ENCODE measurements around the gene CHDH. TPM values are rescaled to one million over a fixed set of nuclear protein-coding genes. Genes with fewer than 3 reads are reported as not detected.
A peak's percentile ranks its signal among the peaks of the same experiment; 100 is the strongest.

Gene CHDH
- total and polyA plus RNA-seq, 9 donors, result 0.85 to 7.0 (median 4.1) TPM

DNA sequence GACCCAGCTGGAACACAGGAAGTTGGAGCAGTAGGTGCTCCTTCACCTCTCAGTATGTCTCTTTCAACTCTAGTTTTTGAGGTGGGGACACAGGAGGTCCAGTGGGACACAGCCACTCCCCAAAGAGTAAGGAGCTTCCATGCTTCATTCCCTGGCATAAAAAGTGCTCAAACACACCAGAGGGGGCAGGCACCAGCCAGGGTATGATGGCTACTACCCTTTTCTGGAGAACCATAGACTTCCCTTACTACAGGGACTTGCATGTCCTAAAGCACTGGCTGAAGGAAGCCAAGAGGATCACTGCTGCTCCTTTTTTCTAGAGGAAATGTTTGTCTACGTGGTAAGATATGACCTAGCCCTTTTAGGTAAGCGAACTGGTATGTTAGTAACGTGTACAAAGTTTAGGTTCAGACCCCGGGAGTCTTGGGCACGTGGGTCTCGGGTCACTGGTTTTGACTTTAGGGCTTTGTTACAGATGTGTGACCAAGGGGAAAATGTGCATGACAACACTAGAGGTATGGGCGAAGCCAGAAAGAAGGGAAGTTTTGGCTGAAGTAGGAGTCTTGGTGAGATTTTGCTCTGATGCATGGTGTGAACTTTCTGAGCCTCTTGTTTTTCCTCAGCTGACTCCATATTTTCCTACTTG is 12.0 kb upstream of the CHDH start:
- no peak for TF ChIP-seq EP300 (IDR thresholded peaks at IDR 0.05)
- no peak for TF ChIP-seq POLR2A (IDR thresholded peaks at IDR 0.05)
- TF ChIP-seq CTCF (IDR thresholded peaks at IDR 0.05), result no peak
- H3K27ac ChIP-seq, result no peak overlapping the region

GRCh38 chr3:53856964-53857363 is 10.7 kb upstream of the CHDH start:
- no peaks in the 10 kb centered on the region for H3K27me3 ChIP-seq
- H3K9me3 ChIP-seq, result no peaks in the 10 kb centered on the region
- 64 to 90% (median 89%) methylated on average over 7 of the region's 7 CpGs for WGBS, 3 donors

More for the DNA sequence above, 12.0 kb upstream of the CHDH start:
- H3K4me3 ChIP-seq, result no peak overlapping the region
- no peaks in the 10 kb centered on the region for H3K4me1 ChIP-seq (ENCODE audit: insufficient read depth)
- 76 to 85% (median 78%) methylated on average over 7 of the region's 7 CpGs for WGBS, 3 donors
- intact Hi-C loops (cut with DNase I), result no loop called here
- no peaks in the 10 kb centered on the region for H3K36me3 ChIP-seq
- no peaks in the 10 kb centered on the region for H3K9me3 ChIP-seq
- DNase-seq, result no peak
- no peaks in the 10 kb centered on the region for H3K27me3 ChIP-seq

GRCh38 chr3:53850895-53851294 is 4.7 kb upstream of the CHDH start:
- TF ChIP-seq EP300 (IDR thresholded peaks at IDR 0.05), result no peak
- TF ChIP-seq POLR2A (IDR thresholded peaks at IDR 0.05), result no peak
- TF ChIP-seq CTCF (IDR thresholded peaks at IDR 0.05), result no peak
- peak in 3 of 5 donors; percentile 49 to 70 (median 67) for DNase-seq
- intact Hi-C loops (cut with DNase I), result no loop called here
- Histone ChIP-seq H3K36me3 (no peaks in the 10 kb centered on the region), H3K4me1 (ENCODE audit: insufficient read depth) (peaks cover 4% of the 10 kb centered on the region), H3K4me3 (no peak overlapping the region), H3K27ac (no peak overlapping the region), H3K9me3 (no peaks in the 10 kb centered on the region), H3K27me3 (no peaks in the 10 kb centered on the region)
- 42% methylated on average over 5 of the region's 5 CpGs for WGBS, 3 donors

More at GRCh38 chr3:53856964-53857363, 10.7 kb upstream of the CHDH start:
- Histone ChIP-seq H3K4me3 (no peak overlapping the region), H3K36me3 (no peaks in the 10 kb centered on the region), H3K27ac (no peak overlapping the region), H3K4me1 (ENCODE audit: insufficient read depth) (no peaks in the 10 kb centered on the region)
- no peak for TF ChIP-seq EP300 (IDR thresholded peaks at IDR 0.05)
- no peak for TF ChIP-seq POLR2A (IDR thresholded peaks at IDR 0.05)
- no peak for DNase-seq
- intact Hi-C loops (cut with DNase I), result no loop called here

DNA sequence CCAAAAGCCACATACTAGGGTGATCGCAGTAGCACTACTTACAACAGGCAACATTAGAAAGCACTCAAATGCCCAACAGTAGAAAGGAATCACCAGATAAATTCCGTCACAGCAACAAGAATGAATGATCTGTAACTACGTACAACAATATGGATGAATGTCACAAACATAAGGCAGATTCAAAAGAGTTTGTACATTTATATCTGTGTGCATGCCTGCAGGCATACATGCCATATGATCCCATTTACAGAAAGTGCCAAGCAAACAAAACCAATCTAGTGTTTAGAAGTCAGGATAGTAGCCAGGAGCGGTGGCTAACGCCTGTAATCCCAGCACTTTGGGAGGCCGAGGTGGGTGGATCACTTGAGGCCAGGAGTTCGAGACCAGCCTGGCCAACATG is 3.7 kb upstream of the CHDH start:
- intact Hi-C loops (cut with DNase I), result no loop called here
- Histone ChIP-seq H3K9me3 (no peaks in the 10 kb centered on the region), H3K36me3 (no peaks in the 10 kb centered on the region), H3K4me1 (ENCODE audit: insufficient read depth) (peaks cover 5% of the 10 kb centered on the region), H3K4me3 (no peak overlapping the region), H3K27ac (no peak overlapping the region), H3K27me3 (no peaks in the 10 kb centered on the region)
- no peak for TF ChIP-seq POLR2A (IDR thresholded peaks at IDR 0.05)
- no peak for TF ChIP-seq EP300 (IDR thresholded peaks at IDR 0.05)
- no peak for TF ChIP-seq CTCF (IDR thresholded peaks at IDR 0.05)
- WGBS, 3 donors, result 96 to 98% (median 97%) methylated on average over 7 of the region's 7 CpGs
- no peak for DNase-seq

DNA sequence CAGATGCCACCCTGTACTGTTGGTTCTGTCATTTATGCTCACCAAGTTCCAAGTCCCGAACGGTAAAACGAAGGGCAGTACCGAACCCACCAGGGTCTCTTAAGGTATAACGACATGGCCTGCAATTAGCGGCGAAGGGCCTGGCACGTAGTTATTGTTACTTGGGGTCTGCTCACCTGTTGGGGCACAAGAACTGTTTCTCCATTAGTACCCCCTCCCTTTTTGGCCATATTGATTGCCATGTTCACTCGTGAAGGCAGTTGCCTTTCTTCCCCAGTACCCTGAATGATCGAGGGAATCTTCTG is 584 bp upstream of the CHDH start:
- Histone ChIP-seq H3K4me3 (peak overlapping the region; percentile 60), H3K9me3 (no peaks in the 10 kb centered on the region), H3K27me3 (no peaks in the 10 kb centered on the region), H3K4me1 (ENCODE audit: insufficient read depth) (peaks cover 5% of the 10 kb centered on the region), H3K36me3 (no peaks in the 10 kb centered on the region), H3K27ac (no peak overlapping the region)
- WGBS, 3 donors, result 40 to 59% (median 45%) methylated on average over 10 of the region's 10 CpGs
- intact Hi-C loops (cut with DNase I), result no loop called here
- no peak for TF ChIP-seq POLR2A (IDR thresholded peaks at IDR 0.05)
- TF ChIP-seq CTCF (IDR thresholded peaks at IDR 0.05), result no peak
- no peak for DNase-seq
